HepG2 (cell line): Measurements from ENCODE around the gene TAS2R60.

ENCODE experiments used
- NR1H2 ChIP-seq: sonication (generic); formaldehyde crosslinking; IDR thresholded peaks from 2 replicates; pipeline ENCODE4 v1.8.1; 2022; ENCODE audit warnings: low read depth, missing genetic modification reagents, borderline replicate concordance
- POLR2A ChIP-seq, 2 experiments: IDR thresholded peaks; 2 replicates each; pipeline ENCODE4 v1.6.1; 2011; ENCODE audit warnings: low read depth in 2 of 2, low read length in 2 of 2, mild to moderate bottlenecking in 1 of 2, moderate library complexity in 1 of 2; ENCODE audit not compliant: insufficient read depth in 1 of 2
- SOX5 ChIP-seq: IDR thresholded peaks from 2 replicates; pipeline ENCODE4 v1.6.1; 2016; ENCODE audit warnings: borderline replicate concordance
- TF ChIP-seq, protein P1 (sequence below): sonication (generic); formaldehyde crosslinking; IDR thresholded peaks from 2 replicates; pipeline ENCODE4 v1.4.0; 2020; ENCODE audit warnings: missing genetic modification reagents
- TF ChIP-seq, protein P2 (sequence below): IDR thresholded peaks from 2 replicates; pipeline ENCODE4 v1.6.1; 2016; ENCODE audit warnings: control low read depth

DNA sequence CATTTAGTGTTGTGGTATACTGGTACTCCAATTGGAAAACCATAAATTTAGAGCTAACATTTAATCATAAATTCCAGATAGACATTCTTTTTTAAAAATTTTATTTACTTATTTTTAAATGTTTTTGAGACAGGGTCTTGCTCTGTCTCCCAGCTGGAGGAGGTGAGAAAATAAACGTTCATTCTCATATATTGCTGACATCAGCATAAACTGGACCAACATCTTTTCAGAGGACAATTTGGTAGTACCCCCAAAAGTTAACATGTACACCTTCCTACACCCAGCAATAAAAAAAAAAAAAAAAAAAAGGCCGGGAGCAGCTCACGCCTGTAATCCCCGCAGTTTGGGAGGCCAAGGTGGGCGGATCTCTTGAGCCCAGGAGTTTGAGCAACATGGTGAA, 5.2 kb downstream of the TAS2R60 start:
- TF ChIP-seq SOX5 = no peak
- no peak for TF ChIP-seq NR1H2 (CRISPR knock-in tag)
- TF ChIP-seq, protein P1, sequence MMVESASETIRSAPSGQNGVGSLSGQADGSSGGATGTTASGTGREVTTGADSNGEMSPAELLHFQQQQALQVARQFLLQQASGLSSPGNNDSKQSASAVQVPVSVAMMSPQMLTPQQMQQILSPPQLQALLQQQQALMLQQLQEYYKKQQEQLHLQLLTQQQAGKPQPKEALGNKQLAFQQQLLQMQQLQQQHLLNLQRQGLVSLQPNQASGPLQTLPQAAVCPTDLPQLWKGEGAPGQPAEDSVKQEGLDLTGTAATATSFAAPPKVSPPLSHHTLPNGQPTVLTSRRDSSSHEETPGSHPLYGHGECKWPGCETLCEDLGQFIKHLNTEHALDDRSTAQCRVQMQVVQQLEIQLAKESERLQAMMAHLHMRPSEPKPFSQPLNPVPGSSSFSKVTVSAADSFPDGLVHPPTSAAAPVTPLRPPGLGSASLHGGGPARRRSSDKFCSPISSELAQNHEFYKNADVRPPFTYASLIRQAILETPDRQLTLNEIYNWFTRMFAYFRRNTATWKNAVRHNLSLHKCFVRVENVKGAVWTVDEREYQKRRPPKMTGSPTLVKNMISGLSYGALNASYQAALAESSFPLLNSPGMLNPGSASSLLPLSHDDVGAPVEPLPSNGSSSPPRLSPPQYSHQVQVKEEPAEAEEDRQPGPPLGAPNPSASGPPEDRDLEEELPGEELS = no peak
- TF ChIP-seq, protein P2, sequence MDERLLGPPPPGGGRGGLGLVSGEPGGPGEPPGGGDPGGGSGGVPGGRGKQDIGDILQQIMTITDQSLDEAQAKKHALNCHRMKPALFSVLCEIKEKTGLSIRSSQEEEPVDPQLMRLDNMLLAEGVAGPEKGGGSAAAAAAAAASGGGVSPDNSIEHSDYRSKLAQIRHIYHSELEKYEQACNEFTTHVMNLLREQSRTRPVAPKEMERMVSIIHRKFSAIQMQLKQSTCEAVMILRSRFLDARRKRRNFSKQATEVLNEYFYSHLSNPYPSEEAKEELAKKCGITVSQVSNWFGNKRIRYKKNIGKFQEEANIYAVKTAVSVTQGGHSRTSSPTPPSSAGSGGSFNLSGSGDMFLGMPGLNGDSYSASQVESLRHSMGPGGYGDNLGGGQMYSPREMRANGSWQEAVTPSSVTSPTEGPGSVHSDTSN (CRISPR knock-in tag) = no peak
- no peak for TF ChIP-seq POLR2A (IDR thresholded peaks at IDR 0.05; ENCODE audit: insufficient read depth in 1 of 2, low read depth in 2 of 2, low read length in 2 of 2)
